HepG2 (cell line): ENCODE data around the gene DNPH1. TPM values are rescaled to one million over a fixed set of nuclear protein-coding genes. Genes with fewer than 3 reads are reported as not detected.

Experiments
- ATAC-seq: fragments of 200-7000 bp; cut with Tn5 transposase; 3 replicates; pipeline ENCODE4 v1.9.1; 2020; ENCODE audit warnings: mild to moderate bottlenecking, moderate library complexity
- BruUV-seq: library from RNA; stranded (reverse); fragments of 400-500 nt; replicated peaks from 2 replicates; lab custom pipeline; 2021; lab: Mats Ljungman, UMichigan
- CTCF ChIA-PET: fragments of 300-600 bp; formaldehyde crosslinking; extraction: SDS; loops from one replicate; lab custom pipeline; 2021; ENCODE audit warnings: low total read pairs, inconsistent platforms, low intra/inter-chr PET ratio; lab: Yijun Ruan, JAX
- POLR2A ChIA-PET: fragments of 350-600 bp; sonication (Branson Sonifier 250); formaldehyde crosslinking; loops from one replicate; lab custom pipeline; 2020; ENCODE audit warnings: antibody characterized with exemption, inconsistent platforms; lab: Yijun Ruan, JAX
- DNase-seq: peaks from one replicate; pipeline ENCODE4 v3.0.0-alpha.2; 2015; ENCODE audit warnings: low spot score
- FAIRE-seq: peaks from 3 replicates; lab custom pipeline; 2011; peaks lifted over from hg19 to GRCh38; lab: Jason Lieb, UNC
- H2AFZ ChIP-seq: one replicate; pipeline ENCODE4 v1.6.1; 2011; ENCODE audit warnings: low read length, inconsistent platforms
- H3K27ac ChIP-seq: fragments of 300-600 bp; 3 replicates; pipeline ENCODE4 v1.8.0; 2011; ENCODE audit warnings: mixed run types, mild to moderate bottlenecking, mixed read lengths, low read length, inconsistent platforms; ENCODE audit not compliant: insufficient read depth; ENCODE audit errors: extremely low read length
- H3K27me3 ChIP-seq, 2 experiments: fragments of 200-600 bp in 1 of 2; 2 replicates in 1 of 2; 3 replicates in 1 of 2; pipeline versions ENCODE4 v1.6.0 to v1.8.0; 2011; ENCODE audit warnings: low read length in 2 of 2, mild to moderate bottlenecking in 2 of 2, moderate library complexity in 2 of 2, inconsistent platforms in 1 of 2; ENCODE audit not compliant: insufficient read depth in 2 of 2, control insufficient read depth in 1 of 2
- H3K36me3 ChIP-seq, 2 experiments: fragments of 200-600 bp in 1 of 2; replicated peaks in 1 of 2; 2 replicates in 1 of 2; 3 replicates in 1 of 2; pipeline versions ENCODE4 v1.5.1 to v1.8.0; 2011; ENCODE audit warnings: low read length in 2 of 2, inconsistent platforms in 1 of 2; ENCODE audit not compliant: insufficient read depth in 2 of 2, control insufficient read depth in 1 of 2
- H3K4me1 ChIP-seq: 2 replicates; pipeline ENCODE4 v1.5.1; 2012; ENCODE audit warnings: low read length, inconsistent platforms; ENCODE audit not compliant: insufficient read depth
- H3K4me2 ChIP-seq: 2 replicates; pipeline ENCODE4 v1.6.0; 2011; ENCODE audit warnings: low read depth, low read length, inconsistent platforms
- H3K4me3 ChIP-seq, 3 experiments: fragments of 200-600 bp in 1 of 3; sonication (generic), shearing (Covaris generic) in 1 of 3; replicated peaks in 1 of 3; 2 replicates each; pipeline ENCODE4 v1.5.1; 2011 to 2016; ENCODE audit warnings: low read length in 3 of 3, inconsistent platforms in 2 of 3, low read depth in 2 of 3, mild to moderate bottlenecking in 2 of 3, control low read depth in 1 of 3, mixed read lengths in 1 of 3; ENCODE audit not compliant: insufficient read depth in 1 of 3
- H3K79me2 ChIP-seq: one replicate; pipeline ENCODE4 v1.6.1; 2011; ENCODE audit warnings: low read length, inconsistent platforms; ENCODE audit not compliant: insufficient read depth
- H3K9ac ChIP-seq: 2 replicates; pipeline ENCODE4 v1.6.0; 2011; ENCODE audit warnings: mild to moderate bottlenecking, low read depth, low read length, inconsistent platforms; ENCODE audit not compliant: insufficient read depth
- H3K9me3 ChIP-seq: 2 replicates; pipeline ENCODE4 v1.5.1; 2012; ENCODE audit warnings: mild to moderate bottlenecking, low read length
- H4K20me1 ChIP-seq: 2 replicates; pipeline ENCODE4 v1.6.0; 2011; ENCODE audit warnings: inconsistent platforms, mild to moderate bottlenecking, low read length, moderate library complexity; ENCODE audit not compliant: insufficient read depth
- ATF1 ChIP-seq: IDR thresholded peaks from 2 replicates; pipeline ENCODE4 v1.6.1; 2016; ENCODE audit warnings: mild to moderate bottlenecking, control low read depth
- CC2D1A ChIP-seq: sonication (generic); formaldehyde crosslinking; IDR thresholded peaks from 2 replicates; pipeline ENCODE4 v1.8.1; 2023; ENCODE audit warnings: mild to moderate bottlenecking, missing genetic modification reagents
- DRAP1 ChIP-seq: IDR thresholded peaks from 2 replicates; pipeline ENCODE4 v1.6.1; 2016; ENCODE audit warnings: missing genetic modification reagents, missing compliant biosample characterization
- FLYWCH1 ChIP-seq: sonication (generic); formaldehyde crosslinking; IDR thresholded peaks from 2 replicates; pipeline ENCODE4 v1.8.1; 2023; ENCODE audit warnings: mild to moderate bottlenecking, missing genetic modification reagents
- HNRNPLL ChIP-seq: fragments of 200-400 bp; formaldehyde crosslinking; IDR thresholded peaks from 2 replicates; pipeline ENCODE4 v1.6.1; 2017; ENCODE audit warnings: mild to moderate bottlenecking, low read depth, low read length; ENCODE audit not compliant: poor library complexity, severe bottlenecking
- JARID2 ChIP-seq: sonication (generic); formaldehyde crosslinking; IDR thresholded peaks from 2 replicates; pipeline ENCODE4 v1.8.1; 2023; ENCODE audit warnings: missing genetic modification reagents, inconsistent platforms; ENCODE audit not compliant: insufficient replicate concordance
- PPARG ChIP-seq: conservative IDR thresholded peaks from 2 replicates; pipeline ENCODE4 v1.6.1; 2016; ENCODE audit warnings: missing biosample characterization, missing genetic modification reagents
- PREB ChIP-seq: sonication (generic); formaldehyde crosslinking; IDR thresholded peaks from 2 replicates; pipeline ENCODE4 v1.4.0; 2020; ENCODE audit warnings: missing genetic modification reagents
- SMAD1 ChIP-seq: sonication (generic); formaldehyde crosslinking; IDR thresholded peaks from 2 replicates; pipeline ENCODE4 v1.4.0; 2020; ENCODE audit warnings: missing genetic modification reagents, low read depth, mild to moderate bottlenecking, borderline replicate concordance
- SOX6 ChIP-seq, 2 experiments: fragments of 450-650 bp in 1 of 2; sonication (generic) in 1 of 2; formaldehyde crosslinking in 1 of 2; IDR thresholded peaks; 2 replicates each; pipeline versions ENCODE4 v1.4.0 to v1.6.1; 2017 to 2020; ENCODE audit warnings: antibody characterized with exemption in 1 of 2, mild to moderate bottlenecking in 1 of 2, missing genetic modification reagents in 1 of 2
- SP1 ChIP-seq, 2 experiments: fragments of 450-650 bp in 1 of 2; sonication (generic) in 1 of 2; formaldehyde crosslinking in 1 of 2; IDR thresholded peaks; 2 replicates each; pipeline versions ENCODE4 v1.4.0 to v1.6.1; 2016 to 2020; ENCODE audit warnings: missing genetic modification reagents in 1 of 2
- ZFP36 ChIP-seq: fragments of 150-350 bp; IDR thresholded peaks from 2 replicates; pipeline ENCODE4 v1.6.1; 2018; ENCODE audit warnings: borderline replicate concordance, low read length, low read depth; ENCODE audit not compliant: partially characterized antibody
- ZMAT3 ChIP-seq: sonication (generic); formaldehyde crosslinking; conservative IDR thresholded peaks from 2 replicates; pipeline ENCODE4 v1.7.0; 2021; ENCODE audit warnings: missing genetic modification reagents
- ZNF138 ChIP-seq: sonication (generic); formaldehyde crosslinking; IDR thresholded peaks from 2 replicates; pipeline ENCODE4 v1.5.0; 2020; ENCODE audit warnings: mild to moderate bottlenecking, low read depth, missing genetic modification reagents
- ZNF205 ChIP-seq: IDR thresholded peaks from 2 replicates; pipeline ENCODE4 v1.6.1; 2018; ENCODE audit warnings: missing biosample characterization, missing genetic modification reagents
- ZNF274 ChIP-seq: sonication (generic); formaldehyde crosslinking; IDR thresholded peaks from 2 replicates; pipeline ENCODE4 v1.5.1; 2020; ENCODE audit warnings: mild to moderate bottlenecking, missing genetic modification reagents
- ZNF337 ChIP-seq: sonication (generic); formaldehyde crosslinking; IDR thresholded peaks from 2 replicates; pipeline ENCODE4 v1.5.1; 2020; ENCODE audit warnings: missing genetic modification reagents, low read depth, mild to moderate bottlenecking, borderline replicate concordance
- WGBS: methylation state at CpG from one replicate; pipeline ENCODE4 v1.1.6; 2017; ENCODE audit warnings: low lambda C conversion rate; 5-methylcytosine and 5-hydroxymethylcytosine counted together
- in situ Hi-C: cut with HindIII; loops from 2 replicates; pipeline ENCODE4 v1.10.0; 2017; ENCODE audit warnings: low pct_unique_long_range_greater_than_20kb; ENCODE audit not compliant: extremely low pct_ligation_motif_present
- intact Hi-C: fragments of 100-400 bp; cut with micrococcal nuclease; formaldehyde crosslinking; loops from one replicate; pipeline ENCODE4 v1.10.0; 2022; ENCODE audit not compliant: unreplicated experiment
- polyA plus RNA-seq, 8 experiments: library from polyadenylated mRNA; depleted of rRNA in 3 of 8; stranded (reverse) in 7 of 8; unstranded in 1 of 8; fragments of >200 nt; fragmentation: Illumina TruSeq in 4 of 8; extraction: Trizol in 4 of 8; gene quantifications; 2 replicates each; pipeline versions ENCODE4 v1.2.1 to v1.2.3, GENCODE V29; 2011 to 2016; ENCODE audit warnings: low read depth in 4 of 8, missing spikeins in 1 of 8, mixed read lengths in 1 of 8; ENCODE audit not compliant: insufficient read depth in 1 of 8
- total RNA-seq, 5 experiments: library from RNA; depleted of rRNA; stranded (reverse); fragments of >200 nt; fragmentation: Illumina TruSeq; extraction: Trizol; gene quantifications; 2 replicates each; pipeline ENCODE4 v1.2.3, GENCODE V29; 2016; ENCODE audit warnings: low read depth in 1 of 5

Gene DNPH1
- total and polyA plus RNA-seq, 2 of the 13 experiments (the other 11 are each of a cell fraction or from before 2014, with no cell fraction given) = 56.5 to 75.1 TPM

- Histone ChIP-seq H3K79me2 (no peaks in the 10 kb centered on the region), H3K36me3 (no peaks in the 10 kb centered on the region), H3K27ac (no peak overlapping the region), H3K4me3 (no peak overlapping the region), H3K9ac (no peak overlapping the region), H3K9me3 (no peaks in the 10 kb centered on the region), H3K4me1 (peaks cover 25% of the 10 kb centered on the region), H2AFZ (no peak overlapping the region), H3K4me2 (no peak overlapping the region)
- BruUV-seq = no TSS peak
- WGBS = 38% methylated on average over 2 of the region's 2 CpGs
- DNase-seq (no peak), ATAC-seq (no peak), FAIRE-seq (no peak)
- POLR2A ChIA-PET = no interaction called here
- intact Hi-C loops (no loop called here), in situ Hi-C loops (no loop called here)
- no peak for TF ChIP-seq ZNF274 (CRISPR knock-in tag)
- peak; percentile 19 for TF ChIP-seq ZFP36
- TF ChIP-seq, all 625 proteins: peak for 1
- Histone ChIP-seq H3K27me3 (peaks cover 9 to 57% of the 10 kb centered on the region in 2 experiments), H4K20me1 (no peaks in the 10 kb centered on the region)
- CTCF ChIA-PET = no interaction called here
These were observed 12.2 kb upstream of the DNPH1 start for GRCh38 chr6:43241446-43241845.

GRCh38 chr6:43240950-43241349 lies 11.7 kb upstream of the DNPH1 start:
- Histone ChIP-seq H3K9me3 (no peaks in the 10 kb centered on the region), H3K27me3 (peaks cover 9 to 52% of the 10 kb centered on the region in 2 experiments), H3K4me2 (no peak overlapping the region), H4K20me1 (no peaks in the 10 kb centered on the region), H3K36me3 (no peaks in the 10 kb centered on the region), H3K79me2 (no peaks in the 10 kb centered on the region), H3K4me3 (no peak overlapping the region), H3K4me1 (peaks cover 20% of the 10 kb centered on the region), H2AFZ (no peak overlapping the region), H3K27ac (no peak overlapping the region), H3K9ac (no peak overlapping the region)
- intact Hi-C loops = no loop called here
- POLR2A ChIA-PET = no interaction called here
- FAIRE-seq (no peak), ATAC-seq (no peak), DNase-seq (no peak)
- CTCF ChIA-PET = no interaction called here
- 47% methylated on average over 1 of the region's 1 CpG for WGBS
- no TSS peak for BruUV-seq
- in situ Hi-C loops = no loop called here
- no peak for TF ChIP-seq SOX6 (IDR thresholded peaks at IDR 0.05)
- TF ChIP-seq SOX6 (CRISPR knock-in tag; IDR thresholded peaks at IDR 0.05) = no peak
- TF ChIP-seq ZMAT3 (CRISPR knock-in tag) = no peak
- no peak for TF ChIP-seq PPARG (CRISPR knock-in tag)
- TF ChIP-seq HNRNPLL = no peak
- TF ChIP-seq SP1 (IDR thresholded peaks at IDR 0.05) = no peak
- TF ChIP-seq SP1 (CRISPR knock-in tag; IDR thresholded peaks at IDR 0.05) = no peak
- TF ChIP-seq DRAP1 (CRISPR knock-in tag) = no peak
- TF ChIP-seq ATF1 = no peak
- TF ChIP-seq ZFP36 = no peak
- no peak for TF ChIP-seq PREB (CRISPR knock-in tag)
- TF ChIP-seq ZNF138 (CRISPR knock-in tag) = no peak
- no peak for TF ChIP-seq ZNF205
- TF ChIP-seq JARID2 (CRISPR knock-in tag) = no peak
- TF ChIP-seq FLYWCH1 = no peak
- no peak for TF ChIP-seq CC2D1A (CRISPR knock-in tag)
- no peak for TF ChIP-seq SMAD1 (CRISPR knock-in tag)
- no peak for TF ChIP-seq ZNF337 (CRISPR knock-in tag)
